Neural cell (in vitro differentiated cells): ENCODE measurements around the gene ADGRA1. TPM values are rescaled to one million over a fixed set of nuclear protein-coding genes. Genes with fewer than 3 reads are reported as not detected.

ENCODE experiments used
- H2AFZ ChIP-seq: fragments of 200-600, 300-800 bp; sonication (generic), shearing (Covaris generic); 2 replicates; pipeline ENCODE4 v1.6.0; 2014; ENCODE audit warnings: low read depth, mild to moderate bottlenecking, antibody characterized with exemption, low read length, moderate library complexity
- H3F3A ChIP-seq: fragments of 200-600 bp; shearing (Covaris generic); 2 replicates; pipeline ENCODE4 v1.6.1; 2016; ENCODE audit warnings: mild to moderate bottlenecking, moderate library complexity, mixed read lengths, antibody characterized with exemption, low read length; ENCODE audit not compliant: insufficient read depth, poor library complexity, severe bottlenecking
- H3K27ac ChIP-seq: fragments of 200-600, 300-800 bp; sonication (generic), shearing (Covaris generic); 2 replicates; pipeline ENCODE4 v1.5.1; 2014; ENCODE audit warnings: mild to moderate bottlenecking, low read length, moderate library complexity
- H3K27me3 ChIP-seq: fragments of 300-800, 200-600 bp; sonication (generic), shearing (Covaris generic); 2 replicates; pipeline ENCODE4 v1.6.0; 2014; ENCODE audit warnings: mild to moderate bottlenecking, low read depth, low read length, moderate library complexity; ENCODE audit not compliant: insufficient read depth
- H3K36me3 ChIP-seq: fragments of 300-800, 200-600 bp; sonication (generic), shearing (Covaris generic); 2 replicates; pipeline ENCODE4 v1.5.1; 2014; ENCODE audit warnings: mild to moderate bottlenecking, antibody characterized with exemption, low read length, moderate library complexity; ENCODE audit not compliant: insufficient read depth
- H3K4me2 ChIP-seq: fragments of 300-800, 200-600 bp; sonication (generic), shearing (Covaris generic); 2 replicates; pipeline ENCODE4 v1.6.0; 2014; ENCODE audit warnings: mild to moderate bottlenecking, low read length
- H3K4me3 ChIP-seq: fragments of 300-800, 200-600 bp; sonication (generic), shearing (Covaris generic); 2 replicates; pipeline ENCODE4 v1.5.1; 2014; ENCODE audit warnings: mild to moderate bottlenecking, low read length, moderate library complexity
- H3K79me2 ChIP-seq: fragments of 200-600 bp; shearing (Covaris generic); replicated peaks from 2 replicates; pipeline ENCODE4 v1.6.0; 2014; ENCODE audit warnings: mild to moderate bottlenecking, low read length, moderate library complexity; ENCODE audit not compliant: insufficient read depth
- H3K9ac ChIP-seq: fragments of 300-800, 200-600 bp; sonication (generic), shearing (Covaris generic); 2 replicates; pipeline ENCODE4 v1.6.1; 2016; ENCODE audit warnings: mild to moderate bottlenecking, low read length, mixed read lengths
- H3K9me2 ChIP-seq: fragments of 200-600 bp; shearing (Covaris generic); 2 replicates; pipeline ENCODE4 v1.6.1; 2016; ENCODE audit warnings: mild to moderate bottlenecking, low read length, mixed read lengths; ENCODE audit not compliant: insufficient read depth
- H3K9me3 ChIP-seq: fragments of 200-600, 300-800 bp; sonication (generic), shearing (Covaris generic); 2 replicates; pipeline ENCODE4 v1.6.1; 2016; ENCODE audit warnings: mild to moderate bottlenecking, mixed run types, low read length, moderate library complexity, mixed read lengths
- H4K20me1 ChIP-seq: fragments of 200-600 bp; shearing (Covaris generic); 2 replicates; pipeline ENCODE4 v1.6.1; 2016; ENCODE audit warnings: mild to moderate bottlenecking, mixed run types; ENCODE audit not compliant: insufficient read depth
- EP300 ChIP-seq: fragments of 450-650 bp; conservative IDR thresholded peaks from 2 replicates; pipeline ENCODE4 v1.6.1; 2014; ENCODE audit warnings: antibody characterized with exemption, mild to moderate bottlenecking, moderate library complexity; ENCODE audit not compliant: poor library complexity, severe bottlenecking
- EZH2 ChIP-seq: fragments of 200-600, 300-800 bp; shearing (Covaris generic), sonication (generic); IDR thresholded peaks from 2 replicates; pipeline ENCODE4 v1.6.1; 2014; ENCODE audit warnings: antibody characterized with exemption, low read length, borderline replicate concordance, mild to moderate bottlenecking; ENCODE audit not compliant: insufficient read depth, poor library complexity, severe bottlenecking
- MXI1 ChIP-seq: fragments of 450-650 bp; conservative IDR thresholded peaks from 2 replicates; pipeline ENCODE4 v1.6.1; 2014; ENCODE audit warnings: antibody characterized with exemption, mild to moderate bottlenecking; ENCODE audit not compliant: poor library complexity, severe bottlenecking
- POLR2AphosphoS5 ChIP-seq: IDR thresholded peaks from 2 replicates; pipeline ENCODE4 v1.6.1; 2012
- RAD21 ChIP-seq: fragments of 450-650 bp; conservative IDR thresholded peaks from 2 replicates; pipeline ENCODE4 v1.6.1; 2014; ENCODE audit warnings: antibody characterized with exemption, mild to moderate bottlenecking, moderate library complexity
- SMC3 ChIP-seq: fragments of 450-650 bp; conservative IDR thresholded peaks from 2 replicates; pipeline ENCODE4 v1.6.1; 2014; ENCODE audit warnings: antibody characterized with exemption, mild to moderate bottlenecking, moderate library complexity; ENCODE audit not compliant: poor library complexity
- TAF1 ChIP-seq: IDR thresholded peaks from 2 replicates; pipeline ENCODE4 v1.6.1; 2012; ENCODE audit warnings: low read depth
- polyA plus RNA-seq: library from polyadenylated mRNA; depleted of rRNA; stranded (reverse); fragments of >200 nt; gene quantifications from 2 replicates; pipeline ENCODE4 v1.2.3, GENCODE V29; 2014
- TF ChIP-seq, protein P1 (sequence below): IDR thresholded peaks from 2 replicates; pipeline ENCODE4 v1.6.1; 2012; ENCODE audit warnings: borderline replicate concordance
- TF ChIP-seq, protein P2 (sequence below): fragments of 450-650 bp; IDR thresholded peaks from 2 replicates; pipeline ENCODE4 v1.5.1; 2014; ENCODE audit warnings: antibody characterized with exemption, mild to moderate bottlenecking, moderate library complexity; ENCODE audit not compliant: poor library complexity, severe bottlenecking

Gene ADGRA1
- polyA plus RNA-seq, 1 donor from 2014 or later, result 2.2 TPM

DNA sequence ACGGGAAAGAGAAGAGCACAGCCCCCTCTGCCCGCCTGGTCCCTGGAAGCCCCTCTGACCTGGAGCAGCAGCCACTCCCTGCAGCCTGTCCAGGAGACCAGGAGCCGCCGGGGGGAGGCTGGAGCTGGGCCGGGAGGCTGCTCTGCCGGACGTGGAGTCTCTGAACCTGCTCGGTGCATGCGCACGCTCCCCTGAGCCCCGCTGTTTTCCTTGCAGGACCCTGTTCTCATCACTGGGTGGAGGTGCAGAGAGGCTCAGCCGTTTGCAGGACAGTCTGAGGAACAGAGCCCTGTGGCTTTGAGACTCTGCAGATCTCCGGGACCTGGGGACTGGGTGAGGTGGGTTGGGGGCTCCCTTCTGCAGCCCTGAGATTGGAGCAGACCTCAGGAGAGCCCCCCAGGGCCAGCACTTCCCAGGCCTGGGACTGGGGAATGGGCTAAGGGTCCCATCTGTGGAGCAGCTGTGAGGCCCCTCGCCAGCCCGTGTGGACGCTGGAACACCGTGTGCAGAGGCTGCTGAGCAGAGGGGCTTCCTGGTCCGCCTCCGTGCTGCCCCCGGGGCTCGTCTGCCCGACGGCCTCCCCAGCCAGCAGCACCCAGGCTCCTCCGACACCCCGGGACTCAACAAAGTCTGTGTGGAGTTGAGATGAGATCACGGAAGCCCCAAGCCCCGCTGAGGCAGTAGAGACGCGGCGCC, 48.5 kb upstream of the ADGRA1 start:
- Histone ChIP-seq H3F3A (no peaks in the 10 kb centered on the region), H3K79me2 (no peaks in the 10 kb centered on the region), H3K4me2 (no peak overlapping the region), H4K20me1 (no peaks in the 10 kb centered on the region), H3K4me3 (no peak overlapping the region), H3K9me3 (no peaks in the 10 kb centered on the region), H3K27ac (no peak overlapping the region), H3K36me3 (no peaks in the 10 kb centered on the region), H3K27me3 (no peaks in the 10 kb centered on the region), H2AFZ (no peak overlapping the region), H3K9me2 (no peaks in the 10 kb centered on the region), H3K9ac (no peak overlapping the region)
- no peak for TF ChIP-seq POLR2AphosphoS5
- no peak for TF ChIP-seq EZH2
- TF ChIP-seq EP300, result no peak
- TF ChIP-seq SMC3, result no peak
- TF ChIP-seq MXI1, result no peak
- TF ChIP-seq, protein P1, sequence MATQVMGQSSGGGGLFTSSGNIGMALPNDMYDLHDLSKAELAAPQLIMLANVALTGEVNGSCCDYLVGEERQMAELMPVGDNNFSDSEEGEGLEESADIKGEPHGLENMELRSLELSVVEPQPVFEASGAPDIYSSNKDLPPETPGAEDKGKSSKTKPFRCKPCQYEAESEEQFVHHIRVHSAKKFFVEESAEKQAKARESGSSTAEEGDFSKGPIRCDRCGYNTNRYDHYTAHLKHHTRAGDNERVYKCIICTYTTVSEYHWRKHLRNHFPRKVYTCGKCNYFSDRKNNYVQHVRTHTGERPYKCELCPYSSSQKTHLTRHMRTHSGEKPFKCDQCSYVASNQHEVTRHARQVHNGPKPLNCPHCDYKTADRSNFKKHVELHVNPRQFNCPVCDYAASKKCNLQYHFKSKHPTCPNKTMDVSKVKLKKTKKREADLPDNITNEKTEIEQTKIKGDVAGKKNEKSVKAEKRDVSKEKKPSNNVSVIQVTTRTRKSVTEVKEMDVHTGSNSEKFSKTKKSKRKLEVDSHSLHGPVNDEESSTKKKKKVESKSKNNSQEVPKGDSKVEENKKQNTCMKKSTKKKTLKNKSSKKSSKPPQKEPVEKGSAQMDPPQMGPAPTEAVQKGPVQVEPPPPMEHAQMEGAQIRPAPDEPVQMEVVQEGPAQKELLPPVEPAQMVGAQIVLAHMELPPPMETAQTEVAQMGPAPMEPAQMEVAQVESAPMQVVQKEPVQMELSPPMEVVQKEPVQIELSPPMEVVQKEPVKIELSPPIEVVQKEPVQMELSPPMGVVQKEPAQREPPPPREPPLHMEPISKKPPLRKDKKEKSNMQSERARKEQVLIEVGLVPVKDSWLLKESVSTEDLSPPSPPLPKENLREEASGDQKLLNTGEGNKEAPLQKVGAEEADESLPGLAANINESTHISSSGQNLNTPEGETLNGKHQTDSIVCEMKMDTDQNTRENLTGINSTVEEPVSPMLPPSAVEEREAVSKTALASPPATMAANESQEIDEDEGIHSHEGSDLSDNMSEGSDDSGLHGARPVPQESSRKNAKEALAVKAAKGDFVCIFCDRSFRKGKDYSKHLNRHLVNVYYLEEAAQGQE, result no peak
- TF ChIP-seq TAF1, result no peak
- TF ChIP-seq, protein P2, sequence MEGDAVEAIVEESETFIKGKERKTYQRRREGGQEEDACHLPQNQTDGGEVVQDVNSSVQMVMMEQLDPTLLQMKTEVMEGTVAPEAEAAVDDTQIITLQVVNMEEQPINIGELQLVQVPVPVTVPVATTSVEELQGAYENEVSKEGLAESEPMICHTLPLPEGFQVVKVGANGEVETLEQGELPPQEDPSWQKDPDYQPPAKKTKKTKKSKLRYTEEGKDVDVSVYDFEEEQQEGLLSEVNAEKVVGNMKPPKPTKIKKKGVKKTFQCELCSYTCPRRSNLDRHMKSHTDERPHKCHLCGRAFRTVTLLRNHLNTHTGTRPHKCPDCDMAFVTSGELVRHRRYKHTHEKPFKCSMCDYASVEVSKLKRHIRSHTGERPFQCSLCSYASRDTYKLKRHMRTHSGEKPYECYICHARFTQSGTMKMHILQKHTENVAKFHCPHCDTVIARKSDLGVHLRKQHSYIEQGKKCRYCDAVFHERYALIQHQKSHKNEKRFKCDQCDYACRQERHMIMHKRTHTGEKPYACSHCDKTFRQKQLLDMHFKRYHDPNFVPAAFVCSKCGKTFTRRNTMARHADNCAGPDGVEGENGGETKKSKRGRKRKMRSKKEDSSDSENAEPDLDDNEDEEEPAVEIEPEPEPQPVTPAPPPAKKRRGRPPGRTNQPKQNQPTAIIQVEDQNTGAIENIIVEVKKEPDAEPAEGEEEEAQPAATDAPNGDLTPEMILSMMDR, result no peak
- TF ChIP-seq RAD21, result no peak

GRCh38 chr10:133039803-133040165, 47.9 kb upstream of the ADGRA1 start:
- H3K79me2 ChIP-seq, result no peaks in the 10 kb centered on the region
- H3K9ac ChIP-seq, result no peak overlapping the region
- no peak for TF ChIP-seq RAD21
- TF ChIP-seq, protein P2, result no peak
- TF ChIP-seq EZH2, result no peak
- TF ChIP-seq MXI1, result no peak
- H2AFZ ChIP-seq, result no peak overlapping the region
- H3K9me2 ChIP-seq, result no peaks in the 10 kb centered on the region
- H3K4me3 ChIP-seq, result no peak overlapping the region
- no peak overlapping the region for H3K27ac ChIP-seq
- H3F3A ChIP-seq, result no peaks in the 10 kb centered on the region
- no peak overlapping the region for H3K4me2 ChIP-seq
- no peaks in the 10 kb centered on the region for H3K27me3 ChIP-seq
- H3K9me3 ChIP-seq, result no peaks in the 10 kb centered on the region
- H3K36me3 ChIP-seq, result no peaks in the 10 kb centered on the region
- H4K20me1 ChIP-seq, result no peaks in the 10 kb centered on the region
